Kidney glomerular epithelial cell (primary cell): ENCODE measurements around the gene PHKA2.
"Not testable (repeated sequence)": the region's sequence is repeated elsewhere in the genome, so short reads cannot be mapped to it uniquely, and the experiment has no call there.

ENCODE experiments used
- DNase-seq: peaks from one replicate; lab custom pipeline; 2025; lab: John Stamatoyannopoulos, UW

PHKA2 gene

DNA sequence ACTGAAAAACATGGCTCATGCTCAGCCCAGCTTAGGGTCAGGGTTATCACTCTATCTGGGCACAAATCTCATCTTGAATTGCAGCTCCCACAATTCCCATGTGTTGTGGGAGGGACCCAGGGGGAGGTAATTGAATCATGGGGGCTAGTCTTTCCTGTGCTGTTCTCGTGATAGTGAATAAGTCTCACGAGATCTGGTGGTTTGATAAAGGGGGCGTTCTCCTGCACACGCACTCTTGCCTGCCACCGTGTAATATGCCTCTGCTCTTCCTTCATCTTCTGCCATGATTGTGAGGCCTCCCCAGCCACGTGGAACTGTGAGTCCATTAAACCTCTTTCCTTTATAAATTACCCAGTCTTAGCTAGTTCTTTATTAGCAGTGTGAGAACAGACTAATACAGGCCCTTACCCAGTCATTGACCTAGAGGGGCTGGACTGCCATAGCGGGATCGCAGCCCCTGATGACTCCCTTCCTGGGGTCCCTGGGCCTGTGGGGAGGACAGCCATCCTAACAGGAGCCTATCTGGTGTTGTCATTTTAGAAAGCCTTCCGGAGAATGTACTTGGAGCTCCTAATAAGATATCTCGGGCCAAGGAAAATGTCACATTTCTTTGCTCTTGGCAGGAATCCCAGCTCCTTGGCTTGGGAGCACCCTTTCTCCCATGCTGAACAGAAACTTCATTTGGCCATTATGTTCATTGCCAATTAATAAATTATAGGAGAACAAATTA, 112.6 kb downstream of the PHKA2 start:
- DNase-seq = no peak

DNA sequence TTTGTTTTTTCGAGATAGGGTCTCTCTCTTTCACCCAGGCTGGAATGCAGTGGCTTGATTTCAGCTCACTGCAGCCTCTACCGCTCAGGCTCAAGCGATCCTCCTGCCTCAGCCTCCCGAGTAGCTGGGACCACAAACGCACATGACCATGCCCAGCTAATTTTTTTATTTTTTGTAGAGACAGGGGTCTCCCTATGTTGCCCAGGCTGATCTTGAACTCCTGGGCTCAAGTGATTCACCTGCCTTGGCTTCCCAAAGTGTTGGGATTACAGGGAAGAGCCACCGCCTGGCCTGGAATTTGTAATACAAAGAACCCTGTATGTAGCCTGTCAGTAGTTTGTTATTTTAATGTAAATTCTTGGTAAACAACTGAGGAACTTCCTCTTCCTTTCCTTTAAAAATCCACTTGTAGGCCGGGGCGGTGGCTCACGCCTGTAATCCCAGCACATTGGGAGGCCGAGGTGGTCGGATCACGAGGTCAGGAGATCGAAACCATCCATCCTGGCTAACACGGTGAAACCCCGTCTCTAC, 119.5 kb downstream of the PHKA2 start:
- DNase-seq = no peak

DNA sequence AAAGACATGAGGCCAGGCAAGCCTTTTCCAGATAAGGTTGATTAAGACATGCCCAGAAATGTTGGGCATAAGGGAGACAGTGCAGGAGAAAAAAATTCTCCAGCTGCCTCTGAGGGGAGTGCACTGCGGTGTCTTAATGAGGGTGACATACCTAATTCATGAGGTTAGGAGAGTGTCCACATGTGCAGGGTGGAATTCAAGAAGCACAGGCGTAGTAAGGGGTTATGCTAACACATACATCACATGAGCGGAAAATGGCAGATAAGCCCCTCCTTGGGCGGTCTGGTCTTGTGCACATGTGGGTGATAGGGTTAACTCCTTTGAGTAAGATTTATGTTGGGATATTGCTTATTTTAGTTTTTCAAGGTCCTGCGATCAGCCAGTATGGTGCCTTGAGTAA, 122.4 kb downstream of the PHKA2 start:
- no peak for DNase-seq

DNA sequence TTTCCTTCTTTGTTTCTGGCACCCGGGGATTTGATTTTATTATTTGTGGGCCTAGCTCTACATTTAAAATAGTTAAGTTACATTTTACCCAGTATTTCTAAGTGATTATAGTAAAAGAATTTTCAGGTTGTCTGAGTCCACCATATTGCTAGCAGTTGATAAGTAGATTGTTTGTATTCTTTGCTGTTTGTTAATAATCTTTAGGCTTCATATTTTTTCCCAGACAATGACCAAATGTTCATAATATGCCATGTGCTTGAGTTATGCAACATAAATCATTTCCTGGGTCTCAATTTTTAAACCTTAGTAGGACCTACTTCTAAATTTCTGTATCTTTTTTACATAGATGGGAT, 127.3 kb downstream of the PHKA2 start:
- no peak for DNase-seq

DNA sequence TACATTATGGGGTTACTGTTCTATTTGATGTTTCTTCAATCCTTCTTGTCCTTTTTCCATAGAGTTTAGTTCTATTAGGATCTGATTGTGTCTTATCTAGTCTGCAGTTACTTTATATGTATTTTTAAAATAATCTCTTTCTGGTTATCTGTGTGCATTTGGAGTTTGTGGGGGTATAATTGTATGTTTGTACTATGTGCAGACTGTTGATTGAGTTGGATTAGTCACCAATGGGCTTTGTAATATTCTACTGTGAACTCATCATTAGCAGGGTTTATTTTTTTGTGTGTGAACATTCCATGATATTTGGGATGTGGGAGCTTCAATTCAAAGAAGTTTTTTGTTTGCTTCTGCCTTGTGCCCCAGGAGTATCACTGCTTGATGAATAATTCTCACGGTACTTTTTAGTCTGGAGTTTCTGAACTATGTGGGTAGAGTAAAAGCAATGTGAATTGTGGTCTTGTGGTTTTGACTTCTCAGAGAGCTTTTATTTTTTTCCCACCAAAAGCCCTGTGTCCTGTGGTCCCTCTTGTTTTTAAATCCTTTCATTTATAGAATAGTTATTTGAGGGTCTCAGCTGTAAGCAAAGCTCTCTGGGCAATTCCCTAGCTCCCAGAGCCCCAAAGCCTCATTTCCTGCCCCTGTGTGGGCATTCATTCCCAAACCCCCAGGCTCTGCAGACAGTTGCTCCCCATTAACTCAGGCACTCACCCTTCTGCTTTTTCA, 127.8 kb downstream of the PHKA2 start:
- peak; percentile 20 for DNase-seq

DNA sequence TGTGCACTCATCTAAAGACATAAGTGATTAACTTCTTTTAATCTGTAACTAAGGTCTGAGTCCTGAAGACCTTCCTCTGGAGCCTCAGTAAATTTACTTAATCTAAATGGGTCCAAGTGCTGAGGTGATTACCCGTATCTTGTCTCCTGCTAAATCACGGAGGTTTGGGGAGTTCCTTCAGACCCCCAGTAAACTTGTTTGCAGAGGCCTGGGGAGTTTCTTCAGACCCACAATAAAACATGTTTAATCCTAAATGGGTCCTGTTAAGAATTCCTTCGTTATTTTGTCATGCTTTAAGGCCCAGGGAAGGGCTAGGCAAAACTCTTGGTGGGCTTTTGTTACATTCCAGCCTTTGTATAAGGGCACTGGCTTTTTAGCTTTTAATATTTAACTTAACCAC, 136.0 kb downstream of the PHKA2 start:
- DNase-seq = not testable (repeated sequence)
